WTC11 (cell line): Measurements from ENCODE around the gene DIAPH1.

ENCODE experiments used
- CTCF ChIP-seq: fragments of 200-600 bp; IDR thresholded peaks from 2 replicates; pipeline ENCODE4 v1.8.0; 2022; ENCODE audit warnings: antibody characterized with exemption
- SP1 ChIP-seq: sonication (generic); formaldehyde crosslinking; conservative IDR thresholded peaks from 2 replicates; pipeline ENCODE4 v1.8.1; 2022; ENCODE audit warnings: missing genetic modification reagents
- TCF7 ChIP-seq: sonication (generic); formaldehyde crosslinking; IDR thresholded peaks from 2 replicates; pipeline ENCODE4 v1.8.0; 2022; ENCODE audit warnings: mild to moderate bottlenecking, low read depth, missing genetic modification reagents, moderate library complexity
- ZNF317 ChIP-seq: sonication (generic); formaldehyde crosslinking; IDR thresholded peaks from 2 replicates; pipeline ENCODE4 v1.8.1; 2023; ENCODE audit warnings: low read depth, mild to moderate bottlenecking, moderate library complexity, missing genetic modification reagents, borderline replicate concordance
- TF ChIP-seq, protein P1 (sequence below): fragments of 250-450 bp; sonication (Bioruptor Pico); IDR thresholded peaks from 2 replicates; pipeline ENCODE4 v1.9.0; 2021; ENCODE audit warnings: mild to moderate bottlenecking, borderline replicate concordance

DNA sequence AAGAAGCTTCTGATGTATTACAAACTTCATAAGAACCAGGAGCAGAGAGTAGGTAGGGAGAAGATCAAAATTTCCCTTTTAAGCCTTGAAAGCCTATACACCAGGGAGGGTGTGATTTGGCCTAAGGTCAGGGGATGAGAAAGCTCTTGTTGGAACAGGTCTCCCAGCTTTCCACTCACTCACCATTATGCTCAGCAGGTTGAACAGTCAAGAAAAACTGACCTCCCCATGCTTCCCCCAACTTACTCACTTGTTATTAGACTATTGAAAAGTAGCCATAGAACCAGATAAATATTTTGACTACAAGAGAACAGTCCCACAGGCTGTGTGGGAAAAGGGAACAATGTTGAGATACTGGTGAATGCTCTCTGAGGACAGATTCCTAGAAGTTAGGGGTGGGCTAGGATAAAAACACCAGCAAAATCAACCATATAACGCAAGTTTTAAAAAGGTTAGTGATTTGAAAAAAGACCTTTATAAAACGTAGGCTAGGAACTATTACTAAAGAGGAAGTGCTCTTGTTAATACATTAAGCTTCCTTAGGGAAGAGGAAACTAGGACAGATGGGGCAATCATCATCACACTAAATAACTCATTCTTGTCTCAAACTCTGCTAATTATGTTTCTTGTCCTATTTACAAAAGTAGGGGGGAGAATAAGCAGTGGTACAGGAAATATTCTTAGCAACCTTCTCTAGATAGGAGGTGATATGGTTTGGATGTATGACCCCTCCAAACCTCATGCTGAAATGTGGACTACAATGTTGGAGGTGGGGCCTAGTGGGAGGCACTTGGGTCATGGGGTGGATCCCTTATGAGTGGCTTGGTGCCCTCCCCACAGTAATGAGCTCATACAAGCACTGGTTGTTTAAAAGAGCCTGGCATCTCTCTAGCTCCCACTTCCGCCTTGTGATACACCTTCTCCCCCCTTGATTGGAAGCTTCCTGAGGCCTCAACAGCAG is 98.9 kb downstream of the DIAPH1 start:
- TF ChIP-seq, protein P1, sequence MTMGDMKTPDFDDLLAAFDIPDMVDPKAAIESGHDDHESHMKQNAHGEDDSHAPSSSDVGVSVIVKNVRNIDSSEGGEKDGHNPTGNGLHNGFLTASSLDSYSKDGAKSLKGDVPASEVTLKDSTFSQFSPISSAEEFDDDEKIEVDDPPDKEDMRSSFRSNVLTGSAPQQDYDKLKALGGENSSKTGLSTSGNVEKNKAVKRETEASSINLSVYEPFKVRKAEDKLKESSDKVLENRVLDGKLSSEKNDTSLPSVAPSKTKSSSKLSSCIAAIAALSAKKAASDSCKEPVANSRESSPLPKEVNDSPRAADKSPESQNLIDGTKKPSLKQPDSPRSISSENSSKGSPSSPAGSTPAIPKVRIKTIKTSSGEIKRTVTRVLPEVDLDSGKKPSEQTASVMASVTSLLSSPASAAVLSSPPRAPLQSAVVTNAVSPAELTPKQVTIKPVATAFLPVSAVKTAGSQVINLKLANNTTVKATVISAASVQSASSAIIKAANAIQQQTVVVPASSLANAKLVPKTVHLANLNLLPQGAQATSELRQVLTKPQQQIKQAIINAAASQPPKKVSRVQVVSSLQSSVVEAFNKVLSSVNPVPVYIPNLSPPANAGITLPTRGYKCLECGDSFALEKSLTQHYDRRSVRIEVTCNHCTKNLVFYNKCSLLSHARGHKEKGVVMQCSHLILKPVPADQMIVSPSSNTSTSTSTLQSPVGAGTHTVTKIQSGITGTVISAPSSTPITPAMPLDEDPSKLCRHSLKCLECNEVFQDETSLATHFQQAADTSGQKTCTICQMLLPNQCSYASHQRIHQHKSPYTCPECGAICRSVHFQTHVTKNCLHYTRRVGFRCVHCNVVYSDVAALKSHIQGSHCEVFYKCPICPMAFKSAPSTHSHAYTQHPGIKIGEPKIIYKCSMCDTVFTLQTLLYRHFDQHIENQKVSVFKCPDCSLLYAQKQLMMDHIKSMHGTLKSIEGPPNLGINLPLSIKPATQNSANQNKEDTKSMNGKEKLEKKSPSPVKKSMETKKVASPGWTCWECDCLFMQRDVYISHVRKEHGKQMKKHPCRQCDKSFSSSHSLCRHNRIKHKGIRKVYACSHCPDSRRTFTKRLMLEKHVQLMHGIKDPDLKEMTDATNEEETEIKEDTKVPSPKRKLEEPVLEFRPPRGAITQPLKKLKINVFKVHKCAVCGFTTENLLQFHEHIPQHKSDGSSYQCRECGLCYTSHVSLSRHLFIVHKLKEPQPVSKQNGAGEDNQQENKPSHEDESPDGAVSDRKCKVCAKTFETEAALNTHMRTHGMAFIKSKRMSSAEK (CRISPR knock-in tag): no peak
- TF ChIP-seq ZNF317 (no peak), SP1 (no peak), CTCF (no peak), TCF7 (CRISPR knock-in tag) (no peak)
